ENCODE measurements around the gene PIGK. TPM values are rescaled to one million over a fixed set of nuclear protein-coding genes. Genes with fewer than 3 reads are reported as not detected.

The PIGK gene
- total RNA-seq, 5 donors from 2014 or later (not counting 1 experiment from before 2014, with no cell fraction given): 17.9 to 23.9 (median 21.2) TPM

DNA sequence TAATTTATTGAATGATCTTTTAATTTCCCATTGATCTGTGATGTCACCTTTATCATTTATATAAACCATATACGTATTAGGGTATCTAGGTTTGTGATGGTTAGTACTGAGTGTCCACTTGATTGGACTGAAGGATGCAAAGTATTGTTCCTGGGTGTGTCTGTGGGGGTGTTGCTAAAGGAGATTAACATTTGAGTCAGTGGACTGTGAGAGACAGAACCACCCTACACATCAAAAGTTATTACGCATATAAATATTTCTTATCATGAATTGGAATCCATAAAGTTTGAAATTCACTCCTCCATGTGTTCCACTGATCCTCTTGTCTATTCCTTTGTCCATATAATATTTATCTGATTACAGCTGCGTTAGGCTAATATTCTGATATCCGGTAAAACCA lies 100.5 kb downstream of the PIGK start:
- Histone ChIP-seq H3K9me3 (no peaks in the 10 kb centered on the region), H3K27me3 (replicated peaks in 1 of 2; ENCODE audit: control insufficient read depth in 2 of 2, extremely low read depth in 1 of 2, insufficient read depth in 2 of 2, low read length in 1 of 2) (no peaks in the 10 kb centered on the region), H3K4me1 (ENCODE audit: control insufficient read depth in 1 of 2, extremely low read depth in 1 of 2, insufficient read depth in 2 of 2, low read length in 2 of 2) (no peaks in the 10 kb centered on the region), H3K4me3 (ENCODE audit: control insufficient read depth in 1 of 2, extremely low read depth in 1 of 2, low read length in 1 of 2) (no peak overlapping the region), H3K27ac (ENCODE audit: low read length) (no peak overlapping the region), H3K36me3 (ENCODE audit: control insufficient read depth in 2 of 2, extremely low read depth in 1 of 2, insufficient read depth in 1 of 2, low read length in 1 of 2) (no peaks in the 10 kb centered on the region)
- DNase-seq (no peak), ATAC-seq (replicated peaks in 1 of 4) (no peak)
- H3K4me3 Mint-ChIP-seq: no peak overlapping the region
- no peak overlapping the region for H3K27ac Mint-ChIP-seq
- no peaks in the 10 kb centered on the region for H3K27me3 Mint-ChIP-seq
- CTCF ChIA-PET: no interaction called here
- WGBS (ENCODE audit: insufficient coverage): no CpG with 5 or more reads among the region's 4 CpGs
- peaks cover 58% of the 10 kb centered on the region for H3K36me3 Mint-ChIP-seq
- no peaks in the 10 kb centered on the region for H3K9me3 Mint-ChIP-seq
- H3K4me1 Mint-ChIP-seq: no peaks in the 10 kb centered on the region
- POLR2A ChIA-PET: no interaction called here

DNA sequence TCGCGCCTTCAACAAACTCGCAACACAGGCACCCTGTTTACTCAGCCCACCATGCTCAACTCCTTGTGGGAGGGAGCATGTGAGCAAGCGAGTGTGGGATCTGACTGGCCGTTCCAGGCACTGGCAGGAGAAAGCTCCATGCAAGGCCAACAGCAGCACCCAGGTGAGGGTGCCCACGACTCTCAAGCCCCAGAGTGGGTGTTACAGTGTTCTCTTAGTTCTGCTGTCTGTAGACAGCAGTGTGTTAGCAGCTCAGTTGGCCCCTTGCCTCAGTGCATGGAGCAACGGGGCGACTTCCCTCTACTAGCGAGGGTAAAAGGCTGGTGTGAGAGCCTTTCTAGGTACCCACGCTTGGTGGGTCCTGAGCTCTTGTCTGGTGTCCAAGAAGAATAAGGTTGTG lies 114.6 kb downstream of the PIGK start:
- ATAC-seq (replicated peaks in 1 of 4) (no peak), DNase-seq (no peak)
- Histone ChIP-seq H3K4me3 (ENCODE audit: control insufficient read depth in 1 of 2, extremely low read depth in 1 of 2, low read length in 1 of 2) (no peak overlapping the region), H3K9me3 (no peaks in the 10 kb centered on the region), H3K4me1 (ENCODE audit: control insufficient read depth in 1 of 2, extremely low read depth in 1 of 2, insufficient read depth in 2 of 2, low read length in 2 of 2) (no peaks in the 10 kb centered on the region), H3K36me3 (ENCODE audit: control insufficient read depth in 2 of 2, extremely low read depth in 1 of 2, insufficient read depth in 1 of 2, low read length in 1 of 2) (no peaks in the 10 kb centered on the region), H3K27ac (ENCODE audit: low read length) (no peak overlapping the region), H3K27me3 (replicated peaks in 1 of 2; ENCODE audit: control insufficient read depth in 2 of 2, extremely low read depth in 1 of 2, insufficient read depth in 2 of 2, low read length in 1 of 2) (no peaks in the 10 kb centered on the region)
- 73% methylated on average over 3 of the region's 10 CpGs for WGBS (ENCODE audit: insufficient coverage)
- CTCF ChIA-PET: no interaction called here
- H3K27me3 Mint-ChIP-seq: no peaks in the 10 kb centered on the region
- POLR2A ChIA-PET: no interaction called here
- H3K4me3 Mint-ChIP-seq: no peak overlapping the region
- H3K4me1 Mint-ChIP-seq: no peaks in the 10 kb centered on the region
- no peak overlapping the region for H3K27ac Mint-ChIP-seq
- H3K36me3 Mint-ChIP-seq: peaks cover 32% of the 10 kb centered on the region
- no peaks in the 10 kb centered on the region for H3K9me3 Mint-ChIP-seq

DNA sequence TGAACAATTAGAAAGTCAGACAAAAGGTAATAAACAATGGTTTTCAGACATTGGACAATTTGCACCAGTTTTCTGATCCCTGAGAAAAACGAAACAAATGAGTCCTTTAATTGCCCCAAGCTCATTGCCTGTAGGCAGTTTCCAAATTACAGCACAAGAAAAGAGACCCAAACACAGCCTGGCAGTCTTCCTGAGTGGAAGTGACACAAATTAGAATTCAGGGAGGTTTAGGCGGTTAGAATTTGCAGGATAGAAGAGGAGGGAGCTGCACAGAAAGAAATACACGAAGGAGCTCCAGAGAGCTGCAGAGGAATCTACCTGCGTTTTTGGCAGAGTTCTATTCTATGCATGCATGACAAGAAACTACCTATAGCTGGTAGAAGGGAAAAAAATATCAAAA lies 115.7 kb downstream of the PIGK start:
- CTCF ChIA-PET: no interaction called here
- Mint-ChIP-seq H3K4me1 (no peaks in the 10 kb centered on the region), H3K27me3 (no peaks in the 10 kb centered on the region), H3K4me3 (no peak overlapping the region), H3K36me3 (peaks cover 31% of the 10 kb centered on the region), H3K9me3 (no peaks in the 10 kb centered on the region), H3K27ac (no peak overlapping the region)
- DNase-seq (no peak), ATAC-seq (replicated peaks in 1 of 4) (no peak)
- 100% methylated on average over 1 of the region's 4 CpGs for WGBS (ENCODE audit: insufficient coverage)
- no peak overlapping the region for H3K27ac ChIP-seq (ENCODE audit: low read length)
- H3K27me3 ChIP-seq (replicated peaks in 1 of 2; ENCODE audit: control insufficient read depth in 2 of 2, extremely low read depth in 1 of 2, insufficient read depth in 2 of 2, low read length in 1 of 2): no peaks in the 10 kb centered on the region
- POLR2A ChIA-PET: interaction anchor here (0.6 to 0.7 kb wide), 3 partner anchors 20 to 1205 kb away, joined by 3 to 10 read pairs (median 6); no protein-coding TSS in a partner anchor
- H3K4me3 ChIP-seq (ENCODE audit: control insufficient read depth in 1 of 2, extremely low read depth in 1 of 2, low read length in 1 of 2): no peak overlapping the region
- H3K4me1 ChIP-seq (ENCODE audit: control insufficient read depth in 1 of 2, extremely low read depth in 1 of 2, insufficient read depth in 2 of 2, low read length in 2 of 2): no peaks in the 10 kb centered on the region
- H3K9me3 ChIP-seq: no peaks in the 10 kb centered on the region
- H3K36me3 ChIP-seq (ENCODE audit: control insufficient read depth in 2 of 2, extremely low read depth in 1 of 2, insufficient read depth in 1 of 2, low read length in 1 of 2): no peaks in the 10 kb centered on the region

DNA sequence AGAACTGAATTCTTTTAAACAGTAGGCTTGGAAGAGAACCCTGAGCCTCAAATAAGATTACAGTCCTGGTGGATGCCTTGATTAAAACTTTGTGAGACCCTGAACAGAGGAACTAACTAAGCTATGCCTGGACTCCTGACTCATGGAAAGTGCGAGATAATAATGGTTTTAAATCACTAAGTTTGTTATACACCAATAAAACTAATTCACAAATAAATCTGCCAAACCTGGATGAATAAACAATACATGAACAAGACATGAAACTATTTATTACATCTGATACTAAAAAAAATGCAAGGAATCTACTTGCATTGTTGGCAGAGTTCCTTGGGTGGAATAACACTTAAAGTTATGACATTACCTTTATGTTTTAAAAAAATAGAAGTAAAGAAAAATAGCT lies 118.4 kb downstream of the PIGK start:
- ChIA-PET CTCF (interaction anchor here in 1 of 2 donors (0.5 kb wide), 1 partner anchor 433 kb away, joined by 3 read pairs; no protein-coding TSS in a partner anchor), POLR2A (no interaction called here)
- peaks cover 43% of the 10 kb centered on the region for H3K36me3 Mint-ChIP-seq
- Histone ChIP-seq H3K27ac (ENCODE audit: low read length) (no peak overlapping the region), H3K9me3 (no peaks in the 10 kb centered on the region), H3K4me3 (ENCODE audit: control insufficient read depth in 1 of 2, extremely low read depth in 1 of 2, low read length in 1 of 2) (no peak overlapping the region), H3K36me3 (ENCODE audit: control insufficient read depth in 2 of 2, extremely low read depth in 1 of 2, insufficient read depth in 1 of 2, low read length in 1 of 2) (no peaks in the 10 kb centered on the region), H3K4me1 (ENCODE audit: control insufficient read depth in 1 of 2, extremely low read depth in 1 of 2, insufficient read depth in 2 of 2, low read length in 2 of 2) (no peaks in the 10 kb centered on the region), H3K27me3 (replicated peaks in 1 of 2; ENCODE audit: control insufficient read depth in 2 of 2, extremely low read depth in 1 of 2, insufficient read depth in 2 of 2, low read length in 1 of 2) (no peaks in the 10 kb centered on the region)
- H3K9me3 Mint-ChIP-seq: peaks cover 0 to 6% (median 4%) of the 10 kb centered on the region in 3 donors
- H3K4me1 Mint-ChIP-seq: no peaks in the 10 kb centered on the region
- H3K27ac Mint-ChIP-seq: no peak overlapping the region
- ATAC-seq (replicated peaks in 1 of 4): no peak
- no CpG with 5 or more reads among the region's 1 CpG for WGBS (ENCODE audit: insufficient coverage)
- H3K4me3 Mint-ChIP-seq: no peak overlapping the region
- DNase-seq: no peak
- H3K27me3 Mint-ChIP-seq: no peaks in the 10 kb centered on the region

DNA sequence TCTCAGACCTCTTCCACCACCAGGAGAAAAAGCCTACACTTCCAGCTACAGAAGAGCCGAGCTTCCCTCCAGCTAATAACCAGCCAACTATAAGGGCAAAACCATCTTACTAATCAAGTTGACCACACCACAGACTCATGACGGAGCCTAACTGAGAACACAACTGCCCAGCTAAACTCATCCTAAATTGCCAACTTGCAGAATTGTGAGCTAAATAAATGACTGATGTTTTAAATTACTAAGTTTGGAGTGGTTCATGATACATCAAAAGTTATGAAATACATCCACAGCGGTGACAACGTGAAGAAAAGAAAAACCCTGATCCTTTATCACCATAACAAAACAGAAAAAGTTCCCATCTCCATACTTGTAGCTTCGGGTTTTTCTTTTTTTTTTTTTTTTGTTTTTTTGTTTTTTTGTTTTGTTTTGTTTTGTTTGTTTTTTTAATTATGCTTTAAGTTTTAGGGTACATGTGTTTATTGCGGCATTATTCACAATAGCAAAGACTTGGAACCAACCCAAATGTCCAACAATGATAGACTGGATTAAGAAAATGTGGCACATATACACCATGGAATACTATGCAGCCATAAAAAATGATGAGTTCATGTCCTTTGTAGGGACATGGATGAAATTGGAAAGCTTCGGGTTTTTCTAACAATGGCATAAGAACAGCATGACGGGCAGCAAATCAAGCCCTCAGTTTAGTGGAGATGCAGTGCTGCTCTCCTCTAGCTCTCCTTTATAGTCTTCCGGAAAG lies 122.6 kb downstream of the PIGK start:
- H3K36me3 Mint-ChIP-seq: peaks cover 34% of the 10 kb centered on the region
- no peaks in the 10 kb centered on the region for H3K27me3 Mint-ChIP-seq
- peaks cover 0 to 6% (median 4%) of the 10 kb centered on the region in 3 donors for H3K9me3 Mint-ChIP-seq
- ATAC-seq (replicated peaks in 1 of 4): no peak
- Histone ChIP-seq H3K9me3 (no peaks in the 10 kb centered on the region), H3K27ac (ENCODE audit: low read length) (no peak overlapping the region), H3K27me3 (replicated peaks in 1 of 2; ENCODE audit: control insufficient read depth in 2 of 2, extremely low read depth in 1 of 2, insufficient read depth in 2 of 2, low read length in 1 of 2) (no peaks in the 10 kb centered on the region), H3K36me3 (ENCODE audit: control insufficient read depth in 2 of 2, extremely low read depth in 1 of 2, insufficient read depth in 1 of 2, low read length in 1 of 2) (no peaks in the 10 kb centered on the region), H3K4me1 (ENCODE audit: control insufficient read depth in 1 of 2, extremely low read depth in 1 of 2, insufficient read depth in 2 of 2, low read length in 2 of 2) (no peaks in the 10 kb centered on the region), H3K4me3 (ENCODE audit: control insufficient read depth in 1 of 2, extremely low read depth in 1 of 2, low read length in 1 of 2) (no peak overlapping the region)
- POLR2A ChIA-PET: interaction anchor here in 1 of 2 donors (0.6 kb wide), 1 partner anchor 910 kb away, joined by 6 read pairs; no protein-coding TSS in a partner anchor
- no peak overlapping the region for H3K27ac Mint-ChIP-seq
- no peak overlapping the region for H3K4me3 Mint-ChIP-seq
- CTCF ChIA-PET: no interaction called here
- 75% methylated on average over 2 of the region's 9 CpGs for WGBS (ENCODE audit: insufficient coverage)
- H3K4me1 Mint-ChIP-seq: no peaks in the 10 kb centered on the region
- DNase-seq: no peak

DNA sequence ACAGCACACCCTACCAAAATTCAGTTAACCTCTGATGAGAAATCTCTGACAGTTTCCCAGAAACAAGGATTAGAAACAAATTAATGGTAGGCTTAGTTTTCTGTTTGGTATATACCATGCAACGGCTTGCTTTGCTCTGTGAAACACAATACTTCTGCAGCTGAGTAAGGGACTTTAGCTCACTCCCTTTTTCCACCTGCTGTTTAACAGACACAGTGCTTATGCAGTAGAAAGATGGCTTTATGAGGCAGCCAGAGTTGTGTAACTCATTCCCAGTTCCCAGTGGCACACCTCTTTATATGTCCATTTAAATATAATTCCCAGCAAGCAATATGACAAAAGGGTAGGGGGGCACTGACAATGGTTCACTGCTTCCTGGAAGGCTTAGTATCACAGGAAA lies 124.0 kb downstream of the PIGK start:
- H3K27me3 ChIP-seq (replicated peaks in 1 of 2; ENCODE audit: control insufficient read depth in 2 of 2, extremely low read depth in 1 of 2, insufficient read depth in 2 of 2, low read length in 1 of 2): no peaks in the 10 kb centered on the region
- DNase-seq (no peak), ATAC-seq (replicated peaks in 1 of 4) (no peak)
- no peaks in the 10 kb centered on the region for H3K4me1 Mint-ChIP-seq
- peaks cover 44% of the 10 kb centered on the region for H3K36me3 Mint-ChIP-seq
- H3K36me3 ChIP-seq (ENCODE audit: control insufficient read depth in 2 of 2, extremely low read depth in 1 of 2, insufficient read depth in 1 of 2, low read length in 1 of 2): no peaks in the 10 kb centered on the region
- no peak overlapping the region for H3K27ac Mint-ChIP-seq
- no peak overlapping the region for H3K27ac ChIP-seq (ENCODE audit: low read length)
- ChIA-PET POLR2A (no interaction called here), CTCF (no interaction called here)
- H3K4me3 Mint-ChIP-seq: no peak overlapping the region
- H3K9me3 ChIP-seq: no peaks in the 10 kb centered on the region
- H3K4me3 ChIP-seq (ENCODE audit: control insufficient read depth in 1 of 2, extremely low read depth in 1 of 2, low read length in 1 of 2): no peak overlapping the region
- no peaks in the 10 kb centered on the region for H3K4me1 ChIP-seq (ENCODE audit: control insufficient read depth in 1 of 2, extremely low read depth in 1 of 2, insufficient read depth in 2 of 2, low read length in 2 of 2)
- WGBS (ENCODE audit: insufficient coverage): 80% methylated on average over 1 of the region's 1 CpG
- H3K9me3 Mint-ChIP-seq: peaks cover 0 to 6% (median 4%) of the 10 kb centered on the region in 3 donors
- no peaks in the 10 kb centered on the region for H3K27me3 Mint-ChIP-seq

Data from T-cell (primary cell).